ENCODE measurements around the gene HELZ. TPM values are rescaled to one million over a fixed set of nuclear protein-coding genes. Genes with fewer than 3 reads are reported as not detected.

Gene HELZ
- total RNA-seq, 1 experiment from 2014 or later = 49.8 TPM

GRCh38 chr17:67050471-67051154 is 194.4 kb downstream of the HELZ start:
- no peak overlapping the region for H3K18ac ChIP-seq (ENCODE audit: insufficient read length, low read depth, low read length)
- H3K27ac ChIP-seq (ENCODE audit: insufficient read length, low read depth, low read length) = no peak overlapping the region
- no peak overlapping the region for H4K91ac ChIP-seq (ENCODE audit: insufficient read length, low read depth, low read length)
- Mint-ChIP-seq H3K36me3 (ENCODE audit: insufficient read depth in 1 of 3, low read depth in 3 of 3) (peaks cover 0 to 14% (median 8%) of the 10 kb centered on the region in 3 experiments; a peak in 4 of 7 replicates), H3K4me3 (no peak overlapping the region), H3K4me1 (peaks cover 0 to 3% of the 10 kb centered on the region in 2 experiments; a peak in 2 of 4 replicates), H3K27ac (no peak overlapping the region; a peak in 1 of 7 replicates), H3K9me3 (peaks cover 22 to 24% of the 10 kb centered on the region in 2 experiments), H3K27me3 (ENCODE audit: low read depth) (peaks cover 2% of the 10 kb centered on the region)
- H3K27me3 ChIP-seq (ENCODE audit: insufficient read depth, low read length) = no peaks in the 10 kb centered on the region
- H4K5ac ChIP-seq (ENCODE audit: insufficient read length, low read depth, low read length) = no peak overlapping the region
- no peak overlapping the region for H4K8ac ChIP-seq (replicated peaks; ENCODE audit: insufficient read length, low read depth, low read length)
- no peak overlapping the region for H2BK15ac ChIP-seq (ENCODE audit: low read depth, low read length)
- H4K20me1 ChIP-seq (ENCODE audit: control insufficient read depth, insufficient read depth, insufficient read length) = no peaks in the 10 kb centered on the region
- no peak overlapping the region for H3K56ac ChIP-seq (ENCODE audit: insufficient read length, low read depth, low read length)
- H3K4me2 ChIP-seq (ENCODE audit: insufficient read depth, insufficient read length, low read length) = no peak overlapping the region
- no peaks in the 10 kb centered on the region for H3K79me2 ChIP-seq (ENCODE audit: insufficient read depth, low read length)
- H2BK20ac ChIP-seq (ENCODE audit: low read depth, low read length, poor library complexity, severe bottlenecking) = no peak overlapping the region
- no peak overlapping the region for H2AK5ac ChIP-seq (ENCODE audit: insufficient read length, low read length)
- H3K9ac ChIP-seq (ENCODE audit: extremely low read depth, insufficient read length, low read length) = no peak overlapping the region
- H2BK120ac ChIP-seq (ENCODE audit: low read depth, low read length, poor library complexity, severe bottlenecking) = no peak overlapping the region
- DNase-seq = no peak
- H3K4me1 ChIP-seq (ENCODE audit: insufficient read depth, low read length) = no peaks in the 10 kb centered on the region
- no peak for TF ChIP-seq CTCF (conservative IDR thresholded peaks at IDR 0.05)
- H3K79me1 ChIP-seq (ENCODE audit: insufficient read depth, low read depth, low read length, poor library complexity, severe bottlenecking) = no peaks in the 10 kb centered on the region
- no peak overlapping the region for H3T11ph ChIP-seq (ENCODE audit: low read length)
- no peak overlapping the region for H3K4ac ChIP-seq (ENCODE audit: low read depth, low read length)
- no peak overlapping the region for H2BK5ac ChIP-seq (ENCODE audit: insufficient read length, low read length)
- no peaks in the 10 kb centered on the region for H3K9me3 ChIP-seq (ENCODE audit: control insufficient read depth, low read depth, low read length)
- no peak overlapping the region for H2BK12ac ChIP-seq (ENCODE audit: insufficient read length, low read depth, low read length)
- no CpG with 5 or more reads among the region's 6 CpGs for WGBS (ENCODE audit: extremely low coverage, insufficient read length, low lambda C conversion rate)
- no peak overlapping the region for H3K23ac ChIP-seq (ENCODE audit: insufficient read length, low read depth, low read length)
- H2AFZ ChIP-seq (ENCODE audit: low read length) = no peak overlapping the region
- no peaks in the 10 kb centered on the region for H3K23me2 ChIP-seq (ENCODE audit: insufficient read length, low read depth, low read length, poor library complexity, severe bottlenecking)
- H3K14ac ChIP-seq (ENCODE audit: insufficient read depth, low read length) = no peak overlapping the region; the same call in 1 of the 2 replicates

All from H9 (cell line).